Thyroid gland (tissue), 4 donors: ENCODE measurements around the gene ZDHHC3.

Experiments used
- POLR2A ChIP-seq, 2 donors: fragments of 450-650 bp; IDR thresholded peaks; one replicate each; pipeline ENCODE4 v1.6.1; 2017; ENCODE audit warnings: antibody characterized with exemption in 2 of 2, mild to moderate bottlenecking in 2 of 2, moderate library complexity in 1 of 2
- TF ChIP-seq, protein P1 (sequence below), 6 experiments: fragments of 200-600 bp in 3 of 6; fragments of 450-650 bp in 3 of 6; sonication (generic) in 3 of 6; IDR thresholded peaks; one replicate each; pipeline ENCODE4 v1.5.1; 2016 to 2019; ENCODE audit warnings: antibody characterized with exemption in 6 of 6, mild to moderate bottlenecking in 2 of 6, inconsistent platforms in 1 of 6, moderate library complexity in 1 of 6

- TF ChIP-seq, protein P1, sequence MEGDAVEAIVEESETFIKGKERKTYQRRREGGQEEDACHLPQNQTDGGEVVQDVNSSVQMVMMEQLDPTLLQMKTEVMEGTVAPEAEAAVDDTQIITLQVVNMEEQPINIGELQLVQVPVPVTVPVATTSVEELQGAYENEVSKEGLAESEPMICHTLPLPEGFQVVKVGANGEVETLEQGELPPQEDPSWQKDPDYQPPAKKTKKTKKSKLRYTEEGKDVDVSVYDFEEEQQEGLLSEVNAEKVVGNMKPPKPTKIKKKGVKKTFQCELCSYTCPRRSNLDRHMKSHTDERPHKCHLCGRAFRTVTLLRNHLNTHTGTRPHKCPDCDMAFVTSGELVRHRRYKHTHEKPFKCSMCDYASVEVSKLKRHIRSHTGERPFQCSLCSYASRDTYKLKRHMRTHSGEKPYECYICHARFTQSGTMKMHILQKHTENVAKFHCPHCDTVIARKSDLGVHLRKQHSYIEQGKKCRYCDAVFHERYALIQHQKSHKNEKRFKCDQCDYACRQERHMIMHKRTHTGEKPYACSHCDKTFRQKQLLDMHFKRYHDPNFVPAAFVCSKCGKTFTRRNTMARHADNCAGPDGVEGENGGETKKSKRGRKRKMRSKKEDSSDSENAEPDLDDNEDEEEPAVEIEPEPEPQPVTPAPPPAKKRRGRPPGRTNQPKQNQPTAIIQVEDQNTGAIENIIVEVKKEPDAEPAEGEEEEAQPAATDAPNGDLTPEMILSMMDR (IDR thresholded peaks at IDR 0.05), result no peak
- TF ChIP-seq POLR2A (IDR thresholded peaks at IDR 0.05), result no peak
Observed at GRCh38 chr3:44932271-44932670, 43.7 kb downstream of the ZDHHC3 start.
